ENCODE results near the gene DDR2.

The DDR2 gene

GRCh38 chr1:162712317-162713029 is 80.2 kb downstream of the DDR2 start:
- no peak for DNase-seq (ENCODE audit: low read depth)
- TF ChIP-seq CTCF (conservative IDR thresholded peaks at IDR 0.05; ENCODE audit: control insufficient read depth, insufficient read depth, low read depth, low read length) = no peak
- H3K4me3 ChIP-seq (ENCODE audit: control insufficient read depth, low read depth, low read length) = no peak overlapping the region

- H3K4me3 ChIP-seq (ENCODE audit: control insufficient read depth, low read depth, low read length) = no peak overlapping the region
- TF ChIP-seq CTCF (conservative IDR thresholded peaks at IDR 0.05; ENCODE audit: control insufficient read depth, insufficient read depth, low read depth, low read length) = no peak
- no peak for DNase-seq (ENCODE audit: low read depth)
These were observed 83.9 kb downstream of the DDR2 start for GRCh38 chr1:162716123-162716522.

GRCh38 chr1:162716552-162716951 is 84.3 kb downstream of the DDR2 start:
- no peak overlapping the region for H3K4me3 ChIP-seq (ENCODE audit: control insufficient read depth, low read depth, low read length)
- no peak for TF ChIP-seq CTCF (conservative IDR thresholded peaks at IDR 0.05; ENCODE audit: control insufficient read depth, insufficient read depth, low read depth, low read length)
- no peak for DNase-seq (ENCODE audit: low read depth)

- no peak for DNase-seq (ENCODE audit: low read depth)
- no peak for TF ChIP-seq CTCF (conservative IDR thresholded peaks at IDR 0.05; ENCODE audit: control insufficient read depth, insufficient read depth, low read depth, low read length)
- no peak overlapping the region for H3K4me3 ChIP-seq (ENCODE audit: control insufficient read depth, low read depth, low read length)
These were observed 85.4 kb downstream of the DDR2 start for GRCh38 chr1:162717548-162718184.

- DNase-seq (ENCODE audit: low read depth) = no peak
- H3K4me3 ChIP-seq (ENCODE audit: control insufficient read depth, low read depth, low read length) = no peak overlapping the region
- TF ChIP-seq CTCF (conservative IDR thresholded peaks at IDR 0.05; ENCODE audit: control insufficient read depth, insufficient read depth, low read depth, low read length) = no peak
These were observed 87.4 kb downstream of the DDR2 start for GRCh38 chr1:162719678-162720077.

GRCh38 chr1:162720996-162721395 is 88.7 kb downstream of the DDR2 start:
- no peak for TF ChIP-seq CTCF (conservative IDR thresholded peaks at IDR 0.05; ENCODE audit: control insufficient read depth, insufficient read depth, low read depth, low read length)
- DNase-seq (ENCODE audit: low read depth) = peak; percentile 35
- H3K4me3 ChIP-seq (ENCODE audit: control insufficient read depth, low read depth, low read length) = no peak overlapping the region
